Measurements from ENCODE around the gene TCP10L.

- TF ChIP-seq POLR2A (IDR thresholded peaks at IDR 0.05; ENCODE audit: low read depth, low read length), result no peak
- TF ChIP-seq CTCF (conservative IDR thresholded peaks at IDR 0.05; ENCODE audit: low read depth, low read length), result no peak
- no peak for TF ChIP-seq CEBPB (IDR thresholded peaks at IDR 0.05; ENCODE audit: low read depth, low read length)
- TF ChIP-seq NFE2L2 (IDR thresholded peaks at IDR 0.05; ENCODE audit: low read depth, low read length), result no peak
- no peak for TF ChIP-seq USF2 (IDR thresholded peaks at IDR 0.05; ENCODE audit: low read depth, low read length)
- TF ChIP-seq MAZ (IDR thresholded peaks at IDR 0.05; ENCODE audit: borderline replicate concordance, low read depth, low read length), result no peak
- TF ChIP-seq RAD21 (IDR thresholded peaks at IDR 0.05; ENCODE audit: low read length), result no peak
- TF ChIP-seq SMC3 (IDR thresholded peaks at IDR 0.05; ENCODE audit: low read depth, low read length), result no peak
- no peak for TF ChIP-seq FOS (IDR thresholded peaks at IDR 0.05; ENCODE audit: low read depth, low read length)
- TF ChIP-seq RFX5 (IDR thresholded peaks at IDR 0.05; ENCODE audit: low read depth, low read length), result no peak
- TF ChIP-seq BHLHE40 (IDR thresholded peaks at IDR 0.05; ENCODE audit: low read depth, low read length), result no peak
- TF ChIP-seq MXI1 (IDR thresholded peaks at IDR 0.05; ENCODE audit: borderline replicate concordance, low read depth, low read length), result no peak
- no peak for TF ChIP-seq RCOR1 (IDR thresholded peaks at IDR 0.05; ENCODE audit: insufficient replicate concordance, low read length)
Observed at GRCh38 chr21:32539378-32539777, 45.9 kb downstream of the TCP10L start.

Measured in IMR-90 (cell line).